GM10248 (cell line): ENCODE data around the gene CD274.

Source experiments
- CTCF ChIA-PET: fragments of 300-600 bp; sonication (Branson Sonifier 250); formaldehyde crosslinking; extraction: SDS; loops from one replicate; lab custom pipeline; 2021; ENCODE audit warnings: antibody characterized with exemption; lab: Yijun Ruan, JAX
- POLR2A ChIA-PET: fragments of 350-650 bp; sonication (Branson Sonifier 250); formaldehyde crosslinking; extraction: SDS; loops from one replicate; lab custom pipeline; 2020; ENCODE audit warnings: antibody characterized with exemption; lab: Yijun Ruan, JAX
- DNase-seq: peaks from one replicate; pipeline ENCODE4 v3.0.0; 2012; ENCODE audit errors: extremely low spot score
- TF ChIP-seq, protein P1 (sequence below): IDR thresholded peaks from 2 replicates; pipeline ENCODE4 v1.5.1; 2012; ENCODE audit warnings: mild to moderate bottlenecking, low read depth; ENCODE audit errors: extremely low read depth, missing control alignments, control extremely low read depth

Gene CD274

GRCh38 chr9:5437254-5438216 is 12.8 kb upstream of the CD274 start, which contains the start of gene PLGRKT:
Gene PLGRKT, minus strand, starts transcription at chr9:5437925. Its CDS starts 5,948 bp downstream, at chr9:5431977.
- ChIA-PET POLR2A (interaction anchor here (0.6 to 4.5 kb wide), 5 partner anchors 12 to 594 kb away, joined by 3 to 27 read pairs (median 5); partner anchors contain the start of gene CD274), CTCF (interaction anchor here (1.1 to 4.8 kb wide), 8 partner anchors 9 to 169 kb away, joined by 3 to 39 read pairs (median 7); partner anchors contain the start of gene CD274)
- peak; percentile 90 for DNase-seq
- TF ChIP-seq, protein P1, sequence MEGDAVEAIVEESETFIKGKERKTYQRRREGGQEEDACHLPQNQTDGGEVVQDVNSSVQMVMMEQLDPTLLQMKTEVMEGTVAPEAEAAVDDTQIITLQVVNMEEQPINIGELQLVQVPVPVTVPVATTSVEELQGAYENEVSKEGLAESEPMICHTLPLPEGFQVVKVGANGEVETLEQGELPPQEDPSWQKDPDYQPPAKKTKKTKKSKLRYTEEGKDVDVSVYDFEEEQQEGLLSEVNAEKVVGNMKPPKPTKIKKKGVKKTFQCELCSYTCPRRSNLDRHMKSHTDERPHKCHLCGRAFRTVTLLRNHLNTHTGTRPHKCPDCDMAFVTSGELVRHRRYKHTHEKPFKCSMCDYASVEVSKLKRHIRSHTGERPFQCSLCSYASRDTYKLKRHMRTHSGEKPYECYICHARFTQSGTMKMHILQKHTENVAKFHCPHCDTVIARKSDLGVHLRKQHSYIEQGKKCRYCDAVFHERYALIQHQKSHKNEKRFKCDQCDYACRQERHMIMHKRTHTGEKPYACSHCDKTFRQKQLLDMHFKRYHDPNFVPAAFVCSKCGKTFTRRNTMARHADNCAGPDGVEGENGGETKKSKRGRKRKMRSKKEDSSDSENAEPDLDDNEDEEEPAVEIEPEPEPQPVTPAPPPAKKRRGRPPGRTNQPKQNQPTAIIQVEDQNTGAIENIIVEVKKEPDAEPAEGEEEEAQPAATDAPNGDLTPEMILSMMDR, result peak; percentile 17

- ChIA-PET POLR2A (interaction anchor here (0.5 to 4.5 kb wide), 8 partner anchors 11 to 610 kb away, joined by 3 to 27 read pairs (median 4); partner anchors contain the start of gene CD274), CTCF (interaction anchor here (0.8 to 4.8 kb wide), 14 partner anchors 11 to 689 kb away, joined by 3 to 39 read pairs (median 6); partner anchors contain the start of gene CD274)
- DNase-seq, result peak; percentile 49
- TF ChIP-seq, protein P1, result no peak
Observed at GRCh38 chr9:5438301-5439162, 11.8 kb upstream of the CD274 start.

- ChIA-PET CTCF (interaction anchor here (0.9 to 4.8 kb wide), 11 partner anchors 9 to 700 kb away, joined by 3 to 39 read pairs (median 4); partner anchors contain the start of genes AK3 and CD274), POLR2A (interaction anchor here (4.5 kb wide), 1 partner anchor 9 kb away, joined by 27 read pairs; the partner anchor contains the start of gene CD274)
Observed at GRCh38 chr9:5440426-5440825, 9.9 kb upstream of the CD274 start.

GRCh38 chr9:5441043-5441442 is 9.3 kb upstream of the CD274 start:
- ChIA-PET POLR2A (interaction anchor here (4.5 kb wide), 1 partner anchor 9 kb away, joined by 27 read pairs; the partner anchor contains the start of gene CD274), CTCF (interaction anchor here (1.2 to 4.8 kb wide), 5 partner anchors 8 to 700 kb away, joined by 3 to 39 read pairs (median 4); partner anchors contain the start of genes AK3 and CD274)
- no peak for DNase-seq
- TF ChIP-seq, protein P1, result no peak

More at GRCh38 chr9:5440426-5440825, 9.9 kb upstream of the CD274 start:
- no peak for DNase-seq
- TF ChIP-seq, protein P1, result no peak

GRCh38 chr9:5442400-5443011 is 7.8 kb upstream of the CD274 start:
- DNase-seq, result no peak
- POLR2A ChIA-PET, result no interaction called here
- CTCF ChIA-PET, result interaction anchor here (0.6 to 3.4 kb wide), 33 partner anchors 8 to 729 kb away, joined by 3 to 22 read pairs (median 4); partner anchors contain the start of genes CD274 and RCL1
- TF ChIP-seq, protein P1, result peak; percentile 71
